Amniotic stem cell (primary cell): Measurements from ENCODE around the gene LCE1C.

Experiments
- DNase-seq: peaks from one replicate; lab custom pipeline; 2025; lab: John Stamatoyannopoulos, UW

LCE1C gene, protein sequence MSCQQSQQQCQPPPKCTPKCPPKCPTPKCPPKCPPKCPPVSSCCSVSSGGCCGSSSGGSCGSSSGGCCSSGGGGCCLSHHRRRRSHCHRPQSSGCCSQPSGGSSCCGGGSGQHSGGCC

DNA sequence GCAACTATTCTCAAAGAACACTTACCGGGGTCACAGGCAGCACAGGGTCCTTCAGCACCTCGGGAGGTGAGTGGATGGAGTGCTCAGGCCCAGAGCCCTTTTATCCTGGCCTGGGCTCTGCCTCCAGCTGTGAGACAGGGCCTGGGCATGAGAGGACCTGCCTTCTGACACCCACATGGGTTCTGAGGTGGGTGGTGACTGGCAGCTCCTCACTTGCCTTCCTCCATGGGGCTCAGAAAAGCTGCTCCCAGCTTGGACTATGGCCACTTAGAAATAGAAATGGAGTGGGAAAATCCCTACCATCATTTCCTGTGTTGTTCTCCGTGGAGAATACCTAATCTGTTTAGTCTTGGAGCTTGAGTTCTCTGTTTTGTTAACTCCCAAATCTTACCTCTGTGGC is at the start of gene LCE1C:
LCE1C (minus strand) TSS at position 76 of the 400 bp plus-strand sequence. CDS start 1,173 bp downstream, outside the sequence.
- DNase-seq: no peak

DNA sequence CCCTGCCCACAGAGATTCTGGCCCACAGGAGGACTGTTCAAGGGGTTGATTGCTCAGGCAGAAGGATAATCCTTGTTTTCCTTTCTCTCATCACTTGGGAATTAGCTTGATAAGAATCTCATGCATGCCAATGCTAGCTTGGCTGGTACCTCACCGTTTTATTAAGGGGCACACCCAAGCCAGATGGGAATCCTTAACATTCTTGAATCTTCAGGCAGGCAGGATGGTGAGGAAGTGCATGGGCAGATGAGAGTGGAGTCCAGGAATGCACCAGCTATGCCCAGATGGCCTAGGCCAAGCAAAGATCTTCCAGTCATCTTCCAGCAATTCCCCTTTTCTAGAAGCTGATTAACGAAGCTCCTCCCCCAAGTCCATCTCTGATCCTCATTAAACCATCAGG is 49.2 kb upstream of the LCE1C start:
- DNase-seq: no peak

DNA sequence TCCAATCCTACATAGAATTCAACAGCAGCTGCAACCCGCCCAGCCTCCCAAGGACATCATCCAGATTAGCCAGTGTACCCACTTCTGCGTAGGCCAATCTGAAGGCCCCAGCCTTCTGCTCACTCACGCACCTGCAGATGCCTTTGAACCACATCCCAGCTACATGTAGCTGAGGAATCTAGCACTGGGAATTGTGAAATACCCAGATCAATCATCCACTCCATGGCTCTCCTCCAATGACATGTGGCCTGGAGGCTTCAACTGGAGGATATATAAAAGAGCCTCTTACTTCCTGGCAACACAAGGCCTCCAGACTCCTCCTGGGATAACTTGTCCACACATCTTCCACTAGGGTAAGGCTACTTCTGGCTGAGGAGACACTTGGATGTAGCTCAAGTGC is 36.1 kb upstream of the LCE1C start, which contains the start of gene LCE6A:
LCE6A (plus strand) TSS at position 301 of the 400 bp plus-strand sequence. CDS start 665 bp downstream, outside the sequence.
- no peak for DNase-seq

DNA sequence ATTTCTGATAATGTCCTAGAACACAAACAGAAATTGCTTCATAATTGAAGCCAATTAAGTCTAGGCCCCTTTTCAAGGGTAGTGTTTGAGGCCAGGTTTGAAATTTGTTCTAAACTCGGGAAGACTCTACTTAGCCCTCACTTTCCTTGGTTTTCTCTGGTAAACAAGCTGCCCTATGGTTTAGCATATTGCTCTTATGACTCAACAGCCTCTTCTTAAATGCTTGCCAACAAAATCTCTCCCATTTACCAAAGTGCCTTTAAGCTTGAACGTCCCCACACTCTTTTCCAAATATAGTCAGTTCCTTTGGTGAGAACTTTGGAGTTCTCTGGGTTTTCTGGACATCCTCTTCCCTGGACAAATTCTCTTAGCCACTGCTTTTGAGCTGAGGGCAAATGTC is 30.4 kb upstream of the LCE1C start:
- no peak for DNase-seq

DNA sequence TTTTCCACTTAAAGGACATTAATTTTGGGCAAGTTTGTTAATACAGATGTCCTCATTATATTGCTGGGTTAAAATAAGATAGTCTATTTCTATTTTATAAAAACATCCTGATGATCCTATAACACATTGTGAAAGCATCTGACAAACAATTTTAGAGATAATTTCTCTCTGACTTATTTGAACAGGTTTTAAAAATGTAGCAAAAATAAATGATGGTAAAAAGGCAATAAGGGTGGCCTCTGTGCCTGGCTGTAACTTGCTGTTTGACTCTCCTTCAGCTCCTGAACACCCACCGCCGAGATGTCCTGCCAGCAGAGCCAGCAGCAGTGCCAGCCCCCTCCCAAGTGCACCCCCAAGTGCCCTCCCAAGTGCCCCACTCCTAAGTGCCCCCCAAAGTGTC is 20.7 kb upstream of the LCE1C start, which contains the start of gene LCE1A:
LCE1A (plus strand) TSS at position 301 of the 400 bp plus-strand sequence; CDS start at position 301, 0 bp downstream.
- no peak for DNase-seq

DNA sequence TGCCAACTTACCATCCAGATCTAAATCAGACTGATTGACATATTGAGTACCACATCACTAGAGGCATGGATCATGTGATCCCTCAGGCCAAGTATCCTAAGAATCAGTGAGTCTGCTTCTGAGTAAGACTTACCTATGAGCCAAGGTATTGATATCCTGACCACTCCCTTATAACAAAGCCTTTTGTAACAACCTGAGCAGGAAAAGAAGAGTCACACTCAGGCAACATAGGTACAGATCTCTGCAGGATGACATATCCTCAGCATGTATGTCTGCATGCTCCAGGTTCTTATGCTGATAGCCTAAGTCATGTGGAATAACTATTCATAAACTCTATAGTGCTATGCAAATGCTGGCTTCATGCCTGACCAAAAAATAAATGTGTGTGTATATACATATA is 18.5 kb upstream of the LCE1C start:
- DNase-seq: no peak

DNA sequence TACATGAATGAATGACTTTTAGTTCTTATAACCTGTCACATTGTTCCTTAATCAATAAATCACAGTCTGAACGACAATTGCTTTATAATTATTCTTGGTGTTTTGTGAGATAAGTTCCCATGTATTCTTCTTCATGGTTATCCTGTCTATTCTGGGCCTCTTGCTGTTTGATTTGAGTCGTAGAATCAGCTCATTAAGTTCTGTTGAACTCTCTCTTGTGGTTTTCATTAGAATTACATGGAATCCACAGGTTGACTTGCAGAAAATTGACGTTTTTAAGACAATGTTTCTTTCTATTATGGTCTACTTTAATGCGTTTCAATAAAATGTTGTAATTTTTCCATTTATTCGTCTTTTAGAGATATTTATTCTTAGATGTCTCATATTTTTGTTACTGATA is 16.8 kb upstream of the LCE1C start:
- no peak for DNase-seq

DNA sequence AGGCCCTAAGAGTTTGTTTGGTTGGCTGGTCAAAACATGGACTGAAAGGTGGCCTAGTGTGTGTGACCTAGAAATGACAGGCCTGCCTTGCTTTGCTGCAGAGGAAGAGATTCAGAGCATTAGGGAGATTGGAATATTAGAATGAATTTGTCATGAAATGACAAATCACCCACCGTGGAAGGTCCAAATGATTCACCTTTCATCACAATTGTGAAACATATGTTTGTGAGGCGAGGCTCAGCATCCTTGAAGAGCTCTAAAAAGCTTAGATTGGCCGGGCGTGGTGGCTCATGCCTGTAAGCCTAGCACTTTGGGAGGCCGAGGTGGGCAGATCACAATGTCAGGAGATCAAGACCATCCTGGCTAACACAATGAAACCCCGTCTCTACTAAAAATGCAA is 10.9 kb upstream of the LCE1C start:
- DNase-seq: no peak

DNA sequence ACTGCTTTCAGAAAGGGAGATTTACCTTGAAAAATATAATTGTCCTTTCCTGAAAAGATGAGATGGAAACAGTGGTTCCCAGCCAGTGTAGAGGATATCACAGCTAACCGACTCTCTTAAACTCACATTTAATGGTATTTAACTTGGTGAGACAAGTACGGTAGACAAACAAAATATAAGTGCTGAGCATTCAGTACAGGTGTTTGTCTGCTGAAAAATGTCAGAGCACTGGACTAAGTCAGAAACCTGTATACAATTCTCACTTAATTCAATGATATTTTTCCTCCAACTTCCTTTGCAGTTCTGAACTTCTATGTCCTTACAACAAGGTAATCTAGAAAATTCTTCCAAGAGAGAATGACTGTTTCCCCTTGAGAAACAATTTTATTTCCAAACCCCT is 5.2 kb upstream of the LCE1C start, which contains the start of gene LCE1B:
LCE1B (plus strand) TSS at position 301 of the 400 bp plus-strand sequence. CDS start 476 bp downstream, outside the sequence.
- no peak for DNase-seq

DNA sequence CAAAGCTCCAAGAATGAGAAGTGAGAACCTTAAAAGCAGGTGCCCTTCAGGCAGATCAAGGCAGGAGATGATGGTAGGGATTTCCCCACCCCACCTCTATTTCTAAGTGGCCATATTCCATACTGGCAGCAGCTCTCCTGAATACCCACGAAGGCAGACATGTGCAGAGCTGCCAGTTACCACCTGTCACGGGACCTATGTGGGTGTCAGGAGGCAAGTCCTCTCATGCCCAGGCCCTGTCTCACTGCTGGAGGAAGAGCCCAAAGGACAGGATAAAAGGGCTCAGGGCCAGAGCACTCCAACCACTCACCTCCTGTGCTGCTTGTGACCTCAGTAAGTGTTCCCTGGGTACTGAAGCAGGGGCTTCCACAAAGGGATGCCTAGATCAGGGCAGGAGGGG is 4.6 kb upstream of the LCE1C start:
- DNase-seq: no peak

DNA sequence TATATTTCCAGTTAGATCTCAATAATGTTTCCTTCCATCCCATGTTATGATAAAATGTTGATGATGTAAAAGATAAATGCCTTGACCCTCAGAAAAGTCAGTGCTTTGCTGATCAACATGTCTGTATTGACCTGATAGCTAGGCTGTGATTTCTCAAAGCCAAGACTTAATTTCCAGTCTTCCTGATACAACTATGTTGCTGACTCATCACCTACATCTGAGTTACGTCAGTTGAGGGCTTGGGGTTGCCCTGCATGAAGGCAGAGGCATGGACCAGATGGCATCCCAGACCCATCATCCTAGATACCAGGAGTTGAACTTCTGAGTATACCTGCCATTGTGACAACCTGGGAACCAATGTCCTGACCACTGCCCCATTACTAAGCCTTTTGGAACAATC is 5.1 kb downstream of the LCE1C start:
- DNase-seq: no peak

DNA sequence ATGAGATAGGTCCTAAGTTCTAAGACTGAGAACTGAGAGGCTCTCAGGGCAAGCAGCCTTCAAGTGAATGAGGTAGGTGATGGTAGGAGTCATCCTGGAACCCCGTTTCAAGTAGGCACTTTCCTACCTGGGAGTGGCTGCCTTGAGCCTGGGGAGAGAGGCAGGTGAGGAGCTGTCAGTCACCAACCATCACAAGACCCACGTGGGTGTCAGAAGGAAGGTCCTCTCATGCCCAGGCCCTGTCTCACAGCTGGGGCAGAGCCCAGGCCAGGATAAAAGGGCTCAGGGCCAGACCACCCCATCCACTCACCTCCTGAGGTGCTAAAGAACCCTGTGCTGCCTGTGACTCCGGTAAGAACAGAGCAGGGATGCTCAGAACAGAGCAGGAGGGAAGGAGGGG is 10.0 kb downstream of the LCE1C start, which contains the start of gene LCE1D:
LCE1D (plus strand) TSS at position 301 of the 400 bp plus-strand sequence. CDS start 1,074 bp downstream, outside the sequence.
- no peak for DNase-seq

DNA sequence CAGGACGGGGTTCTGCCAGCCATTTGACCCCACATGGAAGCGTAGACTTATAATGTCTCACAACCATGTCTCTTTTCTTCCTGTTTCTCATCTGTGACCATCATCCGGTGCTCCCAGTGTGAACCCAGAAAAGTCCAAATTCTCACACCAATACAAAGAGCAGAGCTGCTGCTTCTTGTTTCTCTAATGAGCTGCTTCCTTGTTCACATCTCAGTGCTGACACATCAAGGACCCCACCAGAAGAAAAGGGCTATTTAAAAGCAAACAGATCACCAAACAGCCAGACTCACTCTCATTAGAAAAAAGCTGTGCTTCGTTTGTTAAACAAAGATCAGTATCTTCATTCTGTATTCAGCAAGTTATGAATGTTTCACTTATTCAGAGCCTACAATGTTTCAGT is 10.8 kb downstream of the LCE1C start:
- DNase-seq: no peak

DNA sequence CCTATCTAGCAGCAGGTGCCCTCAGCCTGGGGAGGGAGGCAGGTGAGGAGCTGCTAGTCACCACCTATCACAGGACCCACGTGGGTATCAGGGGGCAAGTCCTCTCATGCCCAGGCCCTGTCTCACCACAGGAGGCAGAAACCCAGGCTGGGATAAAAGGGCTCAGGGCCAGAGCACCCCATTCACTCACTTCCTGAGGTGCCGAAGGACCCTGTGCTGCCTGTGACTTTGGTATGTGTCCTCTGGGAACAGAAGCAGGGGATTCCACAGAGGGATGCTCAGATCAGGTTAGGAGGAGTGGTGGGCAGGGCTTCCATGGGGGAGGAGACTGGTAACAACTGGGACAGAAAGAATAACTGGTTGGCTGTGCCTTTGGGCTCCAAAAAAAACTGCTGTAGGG is 20.4 kb downstream of the LCE1C start, which contains the start of gene LCE1E:
LCE1E (plus strand) TSS at position 181 of the 400 bp plus-strand sequence. CDS start 1,043 bp downstream, outside the sequence.
- no peak for DNase-seq

DNA sequence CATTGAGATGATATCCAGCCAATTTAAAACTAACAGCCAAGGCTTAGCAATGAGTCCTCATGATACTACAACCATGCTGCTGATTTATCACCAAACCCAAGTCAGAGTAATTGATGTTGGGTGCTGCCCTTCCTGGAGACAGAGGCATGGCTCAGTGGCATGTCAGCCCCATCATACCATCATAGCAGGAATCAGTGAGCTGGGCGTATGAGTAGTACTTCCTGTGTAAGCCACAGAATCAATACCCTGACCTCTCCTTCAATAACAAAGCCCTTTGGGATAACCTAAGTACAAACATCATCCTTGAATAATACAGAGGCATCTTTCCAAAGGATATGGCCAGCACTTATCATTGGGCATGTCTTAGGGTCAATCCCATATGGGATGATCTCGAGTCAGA is 23.4 kb downstream of the LCE1C start:
- DNase-seq: no peak

DNA sequence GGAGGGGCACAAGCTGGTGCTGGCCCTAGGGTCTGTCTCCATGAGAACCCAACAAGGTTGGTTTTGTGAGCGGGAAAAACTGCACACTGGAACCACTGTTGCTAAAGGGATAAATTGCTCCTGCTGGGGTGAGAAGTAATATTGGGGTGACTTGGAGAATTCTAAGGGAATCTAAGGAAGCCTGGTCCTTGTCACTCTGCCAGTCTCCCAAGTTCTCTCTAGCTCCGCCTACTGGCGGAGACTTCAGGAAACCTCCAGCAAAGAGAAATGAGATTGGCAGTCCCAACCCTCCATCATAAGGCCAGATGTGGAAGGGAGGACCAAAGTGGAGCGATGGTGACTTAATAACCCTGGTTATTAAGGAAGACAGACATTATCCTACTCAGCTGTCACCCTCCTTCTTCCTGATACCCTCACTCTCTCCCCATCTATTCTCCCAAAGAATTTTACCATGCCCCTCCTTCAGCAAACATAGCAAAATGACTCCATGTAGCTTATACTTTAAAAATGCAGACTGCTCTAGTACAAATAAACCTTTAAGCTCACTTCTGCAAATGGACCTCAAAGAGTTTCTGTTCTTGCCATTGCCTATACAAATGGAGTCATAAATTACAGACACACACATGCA is 28.8 kb downstream of the LCE1C start:
- no peak for DNase-seq

DNA sequence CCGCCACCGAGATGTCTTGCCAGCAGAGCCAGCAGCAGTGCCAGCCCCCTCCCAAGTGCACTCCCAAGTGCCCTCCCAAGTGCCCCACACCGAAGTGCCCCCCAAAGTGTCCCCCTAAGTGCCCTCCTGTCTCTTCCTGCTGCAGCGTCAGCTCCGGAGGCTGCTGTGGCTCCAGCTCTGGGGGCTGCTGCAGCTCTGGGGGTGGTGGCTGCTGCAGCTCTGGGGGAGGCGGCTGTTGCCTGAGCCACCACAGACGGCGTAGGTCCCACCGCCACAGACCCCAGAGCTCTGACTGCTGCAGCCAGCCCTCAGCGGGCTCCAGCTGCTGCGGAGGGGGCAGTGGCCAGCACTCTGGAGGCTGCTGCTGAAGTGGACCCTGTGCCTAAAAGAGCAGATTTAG is 30.1 kb downstream of the LCE1C start:
- no peak for DNase-seq

DNA sequence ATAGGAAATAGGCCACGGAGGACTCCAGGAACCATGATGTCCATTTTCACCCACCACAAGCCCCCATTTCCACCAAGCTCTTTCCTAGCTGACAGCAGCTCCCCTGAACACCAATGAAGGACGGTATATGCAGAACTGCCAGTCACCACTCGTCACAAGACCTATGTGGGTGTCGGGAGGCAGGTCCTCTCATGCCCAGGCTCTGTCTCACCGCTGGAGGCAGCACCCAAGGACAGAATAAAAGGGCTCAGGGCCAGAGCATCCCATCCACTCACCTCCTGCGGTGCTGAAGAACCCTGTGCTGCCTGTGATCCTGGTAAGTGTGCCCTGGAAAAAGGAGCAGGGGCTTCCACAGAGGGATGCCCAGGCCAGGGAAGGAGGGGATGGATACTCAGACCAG is 31.6 kb downstream of the LCE1C start, which contains the start of gene LCE1F:
LCE1F (plus strand) TSS at position 266 of the 400 bp plus-strand sequence. CDS start 1,232 bp downstream, outside the sequence.
- no peak for DNase-seq

DNA sequence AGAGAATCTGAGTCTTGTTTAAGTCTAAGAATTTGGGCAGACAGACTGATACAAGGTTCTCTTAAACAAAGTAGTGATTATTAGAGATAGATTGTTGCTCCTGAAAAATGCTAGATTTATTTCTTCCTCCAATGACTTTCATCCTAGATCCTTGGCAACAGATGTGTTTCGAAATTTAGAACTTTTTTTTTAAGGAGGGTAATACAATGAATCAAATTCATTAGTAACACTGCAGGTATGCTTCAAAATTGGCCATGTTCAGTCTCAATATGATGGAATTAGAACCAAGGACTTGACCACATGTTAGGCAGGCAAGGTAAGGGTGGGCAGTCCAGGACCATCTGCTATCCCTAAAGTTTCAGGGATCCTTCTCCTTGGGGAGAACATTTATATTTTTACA is 36.0 kb downstream of the LCE1C start:
- DNase-seq: no peak

DNA sequence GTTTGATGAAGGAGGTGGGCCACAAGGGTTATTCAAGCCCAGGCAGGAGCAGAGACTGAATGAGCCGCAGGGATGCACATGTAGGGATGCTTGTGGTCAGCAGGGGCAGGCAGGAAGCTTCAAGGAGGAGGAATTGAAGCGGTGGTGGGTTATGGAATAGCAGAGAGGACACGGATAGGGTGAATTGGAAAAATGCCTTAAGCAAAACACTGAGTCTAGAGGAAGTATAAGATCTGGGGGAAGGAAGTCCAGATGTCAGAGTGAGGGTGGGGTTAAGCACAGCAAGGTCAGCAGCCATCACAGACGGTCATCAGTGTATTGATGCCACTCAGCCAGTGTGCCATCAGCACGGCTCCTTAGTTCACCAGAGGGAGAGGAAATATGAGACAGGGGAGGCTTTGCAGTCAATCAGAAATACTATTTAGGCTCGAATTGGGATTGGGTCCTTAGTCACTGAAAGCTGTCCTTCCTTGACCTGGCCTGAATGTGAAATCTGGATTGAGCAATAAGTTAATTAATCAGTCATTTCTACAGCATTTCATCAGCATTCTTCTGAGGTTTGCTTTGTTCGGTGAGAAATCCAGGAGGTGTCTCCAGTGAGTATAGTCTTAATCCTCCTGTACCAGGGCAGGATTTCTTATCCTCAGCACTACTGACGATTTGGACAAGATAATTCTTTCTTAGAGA is 37.5 kb downstream of the LCE1C start:
- DNase-seq: no peak

DNA sequence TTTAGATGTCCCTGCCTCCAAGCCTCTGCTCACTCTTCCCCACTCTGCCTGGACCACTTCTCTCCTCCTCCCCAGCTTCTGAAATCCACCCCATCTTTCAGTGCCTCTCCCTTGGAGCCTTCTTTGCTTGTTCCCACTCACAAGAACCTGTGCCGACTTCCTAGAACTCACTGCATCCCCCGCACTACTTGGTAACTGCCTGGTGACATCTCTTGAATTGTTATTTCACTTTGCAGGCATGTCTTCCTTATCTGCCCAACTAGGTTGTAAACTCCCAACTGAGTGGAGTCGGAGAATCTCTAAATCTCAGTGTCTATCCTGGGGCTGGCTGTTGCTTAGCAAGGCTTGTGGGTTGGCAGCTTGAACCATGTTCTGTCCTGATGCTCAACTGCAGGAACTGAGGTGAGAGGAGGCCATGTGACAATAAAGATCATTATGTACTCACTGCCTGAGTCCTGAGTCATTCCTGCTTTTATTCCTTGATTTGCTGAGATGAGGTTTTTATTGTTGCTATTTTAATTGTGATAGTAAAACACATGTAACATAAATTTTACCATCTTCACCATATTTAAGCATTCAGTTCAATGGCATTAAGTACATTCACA is 44.7 kb downstream of the LCE1C start:
- DNase-seq: no peak

DNA sequence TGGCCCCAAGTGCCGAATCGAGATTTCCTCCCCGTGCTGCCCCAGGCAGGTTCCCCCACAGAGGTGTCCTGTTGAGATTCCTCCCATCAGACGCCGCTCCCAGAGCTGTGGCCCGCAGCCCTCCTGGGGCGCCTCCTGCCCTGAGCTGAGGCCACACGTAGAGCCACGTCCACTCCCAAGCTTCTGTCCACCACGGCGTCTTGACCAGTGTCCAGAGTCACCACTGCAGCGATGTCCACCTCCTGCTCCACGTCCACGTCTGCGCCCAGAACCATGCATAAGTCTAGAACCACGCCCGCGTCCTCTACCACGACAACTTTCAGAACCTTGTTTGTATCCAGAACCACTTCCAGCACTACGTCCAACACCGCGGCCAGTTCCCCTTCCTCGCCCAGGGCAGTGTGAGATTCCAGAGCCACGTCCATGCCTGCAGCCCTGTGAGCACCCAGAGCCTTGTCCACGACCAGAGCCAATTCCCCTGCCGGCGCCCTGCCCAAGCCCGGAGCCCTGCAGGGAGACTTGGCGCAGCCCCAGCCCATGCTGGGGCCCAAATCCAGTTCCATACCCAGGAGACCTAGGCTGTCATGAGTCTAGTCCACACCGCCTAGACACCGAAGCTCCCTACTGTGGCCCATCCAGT is 45.8 kb downstream of the LCE1C start:
- no peak for DNase-seq
